Thyroid gland (tissue), 4 donors: ENCODE measurements around the gene SUCLG1. TPM values are rescaled to one million over a fixed set of nuclear protein-coding genes. Genes with fewer than 3 reads are reported as not detected.

Experiments
- DNase-seq, 2 donors: peaks; one replicate each; pipeline ENCODE4 v3.0.0-alpha.2; 2019
- H3K27ac ChIP-seq, 3 donors: fragments of 200-600 bp; sonication (generic); 1 replicate in 2 of 3; 2 replicates in 1 of 3; pipeline ENCODE4 v1.5.1; 2016 to 2019; ENCODE audit warnings: mild to moderate bottlenecking in 1 of 3, moderate library complexity in 1 of 3
- H3K27me3 ChIP-seq: fragments of 200-600 bp; sonication (generic); one replicate; pipeline ENCODE4 v1.5.1; 2019
- H3K36me3 ChIP-seq, 2 donors: fragments of 200-600 bp; sonication (generic); one replicate each; pipeline ENCODE4 v1.5.1; 2016 to 2019
- H3K4me1 ChIP-seq, 2 donors: fragments of 200-600 bp; sonication (generic); one replicate each; pipeline ENCODE4 v1.5.1; 2017 to 2019
- H3K4me3 ChIP-seq, 3 donors: fragments of 200-600 bp; sonication (generic); replicated peaks in 1 of 3; 1 replicate in 2 of 3; 2 replicates in 1 of 3; pipeline ENCODE4 v1.5.1; 2016; ENCODE audit warnings: mild to moderate bottlenecking in 1 of 3
- H3K9me3 ChIP-seq: fragments of 200-600 bp; sonication (generic); one replicate; pipeline ENCODE4 v1.5.1; 2017
- POLR2A ChIP-seq, 2 donors: fragments of 450-650 bp; IDR thresholded peaks; one replicate each; pipeline ENCODE4 v1.6.1; 2017; ENCODE audit warnings: antibody characterized with exemption in 2 of 2, mild to moderate bottlenecking in 2 of 2, moderate library complexity in 1 of 2
- WGBS, 2 donors: methylation state at CpG; one replicate each; pipeline ENCODE4 v1.1.5; 2017; 5-methylcytosine and 5-hydroxymethylcytosine counted together
- intact Hi-C: fragments of 100-400 bp; cut with DNase I; formaldehyde crosslinking; loops from one replicate; pipeline ENCODE4 v1.15.1; 2023
- total RNA-seq, 4 donors: library from RNA; depleted of rRNA; stranded (reverse); fragments of >200 nt; gene quantifications; one replicate each; pipeline ENCODE4 v1.2.3, GENCODE V29; 2016
- TF ChIP-seq, protein P1 (sequence below), 6 experiments: fragments of 200-600 bp in 3 of 6; fragments of 450-650 bp in 3 of 6; sonication (generic) in 3 of 6; IDR thresholded peaks; one replicate each; pipeline ENCODE4 v1.5.1; 2016 to 2019; ENCODE audit warnings: antibody characterized with exemption in 6 of 6, mild to moderate bottlenecking in 2 of 6, inconsistent platforms in 1 of 6, moderate library complexity in 1 of 6

The SUCLG1 gene
- total RNA-seq, 4 donors from 2014 or later: 109 to 169 (median 139) TPM

- Histone ChIP-seq H3K4me1 (peaks cover 13 to 16% of the 10 kb centered on the region in 2 donors), H3K27me3 (no peaks in the 10 kb centered on the region), H3K27ac (peak overlapping the region; percentile 80 to 87 (median 84)), H3K4me3 (no peak overlapping the region), H3K9me3 (no peaks in the 10 kb centered on the region), H3K36me3 (no peaks in the 10 kb centered on the region)
- 35 to 55% methylated on average over 2 of the region's 2 CpGs for WGBS, 2 donors
- TF ChIP-seq, protein P1, sequence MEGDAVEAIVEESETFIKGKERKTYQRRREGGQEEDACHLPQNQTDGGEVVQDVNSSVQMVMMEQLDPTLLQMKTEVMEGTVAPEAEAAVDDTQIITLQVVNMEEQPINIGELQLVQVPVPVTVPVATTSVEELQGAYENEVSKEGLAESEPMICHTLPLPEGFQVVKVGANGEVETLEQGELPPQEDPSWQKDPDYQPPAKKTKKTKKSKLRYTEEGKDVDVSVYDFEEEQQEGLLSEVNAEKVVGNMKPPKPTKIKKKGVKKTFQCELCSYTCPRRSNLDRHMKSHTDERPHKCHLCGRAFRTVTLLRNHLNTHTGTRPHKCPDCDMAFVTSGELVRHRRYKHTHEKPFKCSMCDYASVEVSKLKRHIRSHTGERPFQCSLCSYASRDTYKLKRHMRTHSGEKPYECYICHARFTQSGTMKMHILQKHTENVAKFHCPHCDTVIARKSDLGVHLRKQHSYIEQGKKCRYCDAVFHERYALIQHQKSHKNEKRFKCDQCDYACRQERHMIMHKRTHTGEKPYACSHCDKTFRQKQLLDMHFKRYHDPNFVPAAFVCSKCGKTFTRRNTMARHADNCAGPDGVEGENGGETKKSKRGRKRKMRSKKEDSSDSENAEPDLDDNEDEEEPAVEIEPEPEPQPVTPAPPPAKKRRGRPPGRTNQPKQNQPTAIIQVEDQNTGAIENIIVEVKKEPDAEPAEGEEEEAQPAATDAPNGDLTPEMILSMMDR (IDR thresholded peaks at IDR 0.05): no peak
- TF ChIP-seq POLR2A (IDR thresholded peaks at IDR 0.05): peak in 1 of 2 donors; percentile 19
- peak; percentile 63 to 67 for DNase-seq
- intact Hi-C loops: loop anchor here (10.0 kb wide), 1 partner anchor 134 kb away; no protein-coding TSS in a partner anchor
Measured at GRCh38 chr2:84491256-84491655, 32.2 kb upstream of the SUCLG1 start.

- no peaks in the 10 kb centered on the region for H3K27me3 ChIP-seq
- H3K36me3 ChIP-seq: no peaks in the 10 kb centered on the region
- H3K27ac ChIP-seq: peak overlapping the region in 1 of 3 donors; percentile 18
- H3K4me1 ChIP-seq: peaks cover 16 to 18% of the 10 kb centered on the region in 2 donors
- no peak for DNase-seq
- intact Hi-C loops: no loop called here
- TF ChIP-seq, protein P1 (IDR thresholded peaks at IDR 0.05): no peak
- no peak for TF ChIP-seq POLR2A (IDR thresholded peaks at IDR 0.05)
- no peaks in the 10 kb centered on the region for H3K9me3 ChIP-seq
- WGBS, 2 donors: 64 to 73% methylated on average over 3 of the region's 3 CpGs
- H3K4me3 ChIP-seq: no peak overlapping the region
Measured at GRCh38 chr2:84487298-84487996, 28.4 kb upstream of the SUCLG1 start.

GRCh38 chr2:84486441-84487115, 27.5 kb upstream of the SUCLG1 start:
- H3K36me3 ChIP-seq: no peaks in the 10 kb centered on the region
- DNase-seq: peak; percentile 42 to 53
- no peak overlapping the region for H3K4me3 ChIP-seq
- no peaks in the 10 kb centered on the region for H3K9me3 ChIP-seq
- H3K4me1 ChIP-seq: peaks cover 14 to 16% of the 10 kb centered on the region in 2 donors
- peak overlapping the region in 1 of 3 donors; percentile 39 for H3K27ac ChIP-seq
- intact Hi-C loops: no loop called here
- no peak for TF ChIP-seq POLR2A (IDR thresholded peaks at IDR 0.05)
- TF ChIP-seq, protein P1 (IDR thresholded peaks at IDR 0.05): no peak
- H3K27me3 ChIP-seq: no peaks in the 10 kb centered on the region
- 65% methylated on average over 2 of the region's 2 CpGs for WGBS, 2 donors

DNA sequence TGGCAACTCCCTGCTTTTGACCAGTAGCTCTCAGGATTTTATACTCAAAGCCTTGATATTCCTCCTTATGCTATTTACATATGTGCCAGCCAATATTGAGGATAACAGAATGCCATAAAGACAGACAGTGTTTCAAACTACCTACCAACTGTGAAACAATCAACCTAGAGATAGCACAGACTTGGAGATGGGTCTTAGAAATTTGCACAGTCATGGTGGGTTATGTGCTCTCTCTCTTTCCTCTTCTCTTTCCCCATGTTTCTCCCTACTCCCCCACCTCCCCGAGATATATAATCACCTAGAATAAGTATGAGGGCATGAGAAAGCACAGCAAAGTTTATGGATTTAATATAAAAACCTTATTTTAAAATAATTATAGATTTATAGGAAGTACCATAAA, 24.2 kb upstream of the SUCLG1 start:
- Histone ChIP-seq H3K4me3 (no peak overlapping the region), H3K27ac (no peak overlapping the region), H3K36me3 (no peaks in the 10 kb centered on the region), H3K27me3 (no peaks in the 10 kb centered on the region), H3K4me1 (peaks cover 14 to 16% of the 10 kb centered on the region in 2 donors), H3K9me3 (no peaks in the 10 kb centered on the region)
- TF ChIP-seq, protein P1 (IDR thresholded peaks at IDR 0.05): no peak
- TF ChIP-seq POLR2A (IDR thresholded peaks at IDR 0.05): no peak
- intact Hi-C loops: no loop called here
- 91 to 95% methylated on average over 1 of the region's 1 CpG for WGBS, 2 donors
- DNase-seq: no peak

GRCh38 chr2:84482603-84483002, 23.5 kb upstream of the SUCLG1 start:
- TF ChIP-seq, protein P1 (IDR thresholded peaks at IDR 0.05): no peak
- no peak for TF ChIP-seq POLR2A (IDR thresholded peaks at IDR 0.05)
- Histone ChIP-seq H3K27me3 (no peaks in the 10 kb centered on the region), H3K4me3 (no peak overlapping the region), H3K27ac (no peak overlapping the region), H3K9me3 (no peaks in the 10 kb centered on the region), H3K36me3 (no peaks in the 10 kb centered on the region), H3K4me1 (peaks cover 12 to 16% of the 10 kb centered on the region in 2 donors)
- no peak for DNase-seq
- WGBS, 2 donors: 62 to 65% methylated on average over 3 of the region's 3 CpGs
- intact Hi-C loops: no loop called here
